Adrenal gland (tissue), 5 donors: ENCODE data around the gene CFAP299.

Experiments
- CTCF ChIP-seq, 6 experiments: fragments of 450-650 bp in 4 of 6; fragments of 200-600 bp in 2 of 6; sonication (generic) in 1 of 6; IDR thresholded peaks; 1 replicate in 5 of 6; 2 replicates in 1 of 6; pipeline versions ENCODE4 v1.5.1 to v1.8.0; 2016 to 2021; ENCODE audit warnings: antibody characterized with exemption in 6 of 6, mild to moderate bottlenecking in 2 of 6, moderate library complexity in 1 of 6
- POLR2A ChIP-seq, 2 donors: fragments of 450-650 bp; IDR thresholded peaks; one replicate each; pipeline ENCODE4 v1.6.1; 2017; ENCODE audit warnings: antibody characterized with exemption in 2 of 2, mild to moderate bottlenecking in 2 of 2, moderate library complexity in 1 of 2
- donor health status: DM: no; HTN: no; CAD: no.

DNA sequence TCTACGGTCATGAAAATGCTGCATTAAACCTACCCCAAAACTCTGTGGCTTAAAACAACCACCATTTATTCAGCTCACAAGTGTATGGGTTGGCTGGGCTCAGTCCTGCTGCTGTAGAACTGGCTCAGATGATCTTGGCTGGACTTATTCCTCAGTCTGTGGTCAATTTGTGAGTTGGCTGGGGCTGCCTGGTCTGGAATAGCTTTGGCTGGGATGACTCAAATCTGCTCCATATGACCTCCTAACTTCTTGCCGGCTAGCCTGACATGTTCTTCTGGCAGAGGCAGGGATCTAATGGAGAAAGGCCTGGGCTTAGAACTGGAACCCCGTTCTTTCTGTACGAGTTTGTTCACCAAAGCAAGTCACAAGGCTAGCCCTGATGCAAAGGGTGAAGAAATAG, 71.7 kb downstream of the CFAP299 start:
- no peak for TF ChIP-seq CTCF (IDR thresholded peaks at IDR 0.05)
- TF ChIP-seq POLR2A (IDR thresholded peaks at IDR 0.05), result no peak
